Kidney (tissue), 14 donors: ENCODE data around the gene ZNF786. TPM values are rescaled to one million over a fixed set of nuclear protein-coding genes. Genes with fewer than 3 reads are reported as not detected.

ENCODE experiments used
- DNase-seq, 5 donors: peaks; one replicate each; pipeline ENCODE4 v3.0.0-alpha.2; 2013 to 2020
- FAIRE-seq: peaks from 2 replicates; lab custom pipeline; 2012; peaks lifted over from hg19 to GRCh38; lab: Jason Lieb, UNC
- H3K27ac ChIP-seq, 2 donors: one replicate each; pipeline ENCODE4 v1.7.0; 2013; ENCODE audit warnings: low read depth in 2 of 2, low read length in 2 of 2, inconsistent platforms in 1 of 2
- H3K27me3 ChIP-seq: one replicate; pipeline ENCODE4 v1.7.1; 2013; ENCODE audit warnings: low read length, inconsistent platforms; ENCODE audit not compliant: control insufficient read depth, insufficient read depth
- H3K36me3 ChIP-seq, 3 donors: one replicate each; pipeline versions ENCODE4 v1.7.0 to v1.7.1; 2013; ENCODE audit warnings: low read length in 3 of 3, control low read depth in 1 of 3, inconsistent platforms in 1 of 3; ENCODE audit not compliant: insufficient read depth in 3 of 3, control insufficient read depth in 2 of 3
- H3K4me1 ChIP-seq, 3 donors: one replicate each; pipeline versions ENCODE4 v1.7.0 to v1.7.1; 2013; ENCODE audit warnings: low read length in 3 of 3, inconsistent platforms in 1 of 3, low read depth in 1 of 3; ENCODE audit not compliant: control insufficient read depth in 2 of 3, insufficient read depth in 2 of 3
- H3K4me3 ChIP-seq, 3 donors: one replicate each; pipeline versions ENCODE4 v1.7.0 to v1.8.1; 2013; ENCODE audit warnings: low read length in 3 of 3, control low read depth in 1 of 3, inconsistent platforms in 1 of 3
- H3K9ac ChIP-seq, 3 donors: one replicate each; pipeline versions ENCODE4 v1.7.0 to v1.7.1; 2013; ENCODE audit warnings: low read length in 3 of 3, control low read depth in 1 of 3, inconsistent platforms in 1 of 3
- H3K9me3 ChIP-seq, 3 donors: one replicate each; pipeline versions ENCODE4 v1.7.0 to v1.7.1; 2013; ENCODE audit warnings: low read length in 3 of 3, control low read depth in 1 of 3, inconsistent platforms in 1 of 3; ENCODE audit not compliant: control insufficient read depth in 2 of 3, insufficient read depth in 1 of 3
- intact Hi-C: fragments of 100-400 bp; cut with DNase I; formaldehyde crosslinking; loops from one replicate; pipeline ENCODE4 v1.11.1; 2022
- polyA plus RNA-seq: library from polyadenylated mRNA; stranded (reverse); fragments of 350-450 nt; fragmentation: Illumina TruSeq; extraction: RNeasy Lipid Tissue Mini Kit (QIAGEN cat#74804); gene quantifications from one replicate; pipeline ENCODE4 v1.2.3, GENCODE V29; 2014; ENCODE audit warnings: low read depth, low replicate concordance; ENCODE audit not compliant: insufficient read depth
- total RNA-seq: library from RNA; stranded (reverse); fragmentation: NEBNext Ultra II Directional; extraction: Animal tissue kit (Norgen Biotek cat#: 25700); gene quantifications from one replicate; pipeline ENCODE4 v1.2.1, GENCODE V29; 2021
- TF ChIP-seq, protein P1 (sequence below): IDR thresholded peaks from 3 replicates; pipeline ENCODE4 v1.5.1; 2012; ENCODE audit warnings: mild to moderate bottlenecking, moderate library complexity, borderline replicate concordance; ENCODE audit not compliant: insufficient read depth; ENCODE audit errors: extremely low read depth
- donor health status: control.
- donor health status: control.
- donor health status: control.
- donor health status: control.
- donor health status: control.
- donor health status: DM: yes; HTN: yes; CAD: no.
- donor health status: Normal renal cell carcinoma (clear cell type).

ZNF786 gene
- total and polyA plus RNA-seq, 2 donors from 2014 or later: 2.6 to 8.0 TPM

DNA sequence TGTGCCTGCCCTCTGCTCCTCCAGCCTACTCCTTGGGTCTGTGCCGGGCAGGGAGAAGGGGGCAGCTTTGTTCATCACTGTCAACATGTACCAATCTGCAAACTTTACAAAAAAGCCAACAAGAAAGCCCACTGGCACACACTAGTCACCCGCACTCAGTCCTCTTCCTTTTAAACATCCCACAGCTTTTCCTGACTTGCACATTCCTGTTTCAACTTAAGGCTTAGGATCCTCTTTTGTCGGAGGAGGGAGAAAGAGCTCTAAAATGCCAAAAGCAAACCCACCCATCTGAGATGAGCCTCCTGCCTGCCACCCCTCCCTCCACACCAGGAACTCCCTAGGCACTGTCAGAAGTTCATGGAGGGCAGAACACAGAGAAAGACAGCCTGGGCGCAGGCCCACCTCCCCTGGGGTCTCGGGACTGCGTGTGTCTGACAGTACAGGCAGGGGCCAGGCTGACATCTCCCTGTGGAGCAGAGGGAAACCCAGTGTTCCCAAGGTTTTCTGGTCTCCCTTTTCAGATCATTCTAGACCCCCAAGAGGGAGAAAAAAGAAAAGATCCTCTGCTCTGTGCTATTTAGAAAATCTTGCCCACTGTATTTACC is 67.7 kb downstream of the ZNF786 start:
- DNase-seq (no peak), FAIRE-seq (no peak)
- no peaks in the 10 kb centered on the region for H3K9me3 ChIP-seq
- H3K4me1 ChIP-seq: peaks cover 0 to 6% (median 3%) of the 10 kb centered on the region in 3 donors
- no peak overlapping the region for H3K4me3 ChIP-seq
- H3K9ac ChIP-seq: no peak overlapping the region
- intact Hi-C loops: no loop called here
- no peak overlapping the region for H3K27ac ChIP-seq
- TF ChIP-seq, protein P1, sequence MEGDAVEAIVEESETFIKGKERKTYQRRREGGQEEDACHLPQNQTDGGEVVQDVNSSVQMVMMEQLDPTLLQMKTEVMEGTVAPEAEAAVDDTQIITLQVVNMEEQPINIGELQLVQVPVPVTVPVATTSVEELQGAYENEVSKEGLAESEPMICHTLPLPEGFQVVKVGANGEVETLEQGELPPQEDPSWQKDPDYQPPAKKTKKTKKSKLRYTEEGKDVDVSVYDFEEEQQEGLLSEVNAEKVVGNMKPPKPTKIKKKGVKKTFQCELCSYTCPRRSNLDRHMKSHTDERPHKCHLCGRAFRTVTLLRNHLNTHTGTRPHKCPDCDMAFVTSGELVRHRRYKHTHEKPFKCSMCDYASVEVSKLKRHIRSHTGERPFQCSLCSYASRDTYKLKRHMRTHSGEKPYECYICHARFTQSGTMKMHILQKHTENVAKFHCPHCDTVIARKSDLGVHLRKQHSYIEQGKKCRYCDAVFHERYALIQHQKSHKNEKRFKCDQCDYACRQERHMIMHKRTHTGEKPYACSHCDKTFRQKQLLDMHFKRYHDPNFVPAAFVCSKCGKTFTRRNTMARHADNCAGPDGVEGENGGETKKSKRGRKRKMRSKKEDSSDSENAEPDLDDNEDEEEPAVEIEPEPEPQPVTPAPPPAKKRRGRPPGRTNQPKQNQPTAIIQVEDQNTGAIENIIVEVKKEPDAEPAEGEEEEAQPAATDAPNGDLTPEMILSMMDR: no peak
- peaks cover 0 to 10% (median 8%) of the 10 kb centered on the region in 3 donors for H3K36me3 ChIP-seq
- H3K27me3 ChIP-seq: no peaks in the 10 kb centered on the region

DNA sequence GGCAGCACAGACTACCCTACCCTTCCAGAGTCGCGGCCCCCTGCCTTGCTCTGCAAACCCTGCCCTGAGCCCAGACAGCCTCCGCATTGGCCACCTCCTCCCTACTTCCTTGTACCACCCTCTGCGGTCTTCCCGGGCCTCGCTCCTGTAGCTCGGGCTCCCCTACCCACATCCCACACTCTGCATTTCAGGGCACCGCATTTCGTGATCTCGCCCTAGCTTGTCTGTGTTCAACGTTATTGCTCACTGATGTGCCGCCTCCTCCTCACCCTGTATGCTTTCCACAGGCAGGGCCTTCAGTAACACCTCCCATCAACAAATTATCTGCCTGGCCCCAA is 68.8 kb downstream of the ZNF786 start:
- H3K4me1 ChIP-seq: no peaks in the 10 kb centered on the region
- FAIRE-seq (no peak), DNase-seq (no peak)
- intact Hi-C loops: no loop called here
- no peak overlapping the region for H3K9ac ChIP-seq
- H3K4me3 ChIP-seq: no peak overlapping the region
- no peaks in the 10 kb centered on the region for H3K27me3 ChIP-seq
- peaks cover 0 to 11% (median 10%) of the 10 kb centered on the region in 3 donors for H3K36me3 ChIP-seq
- TF ChIP-seq, protein P1: no peak
- no peaks in the 10 kb centered on the region for H3K9me3 ChIP-seq
- H3K27ac ChIP-seq: no peak overlapping the region

GRCh38 chr7:149020483-149020882 is 70.0 kb downstream of the ZNF786 start:
- TF ChIP-seq, protein P1: no peak
- no peak overlapping the region for H3K9ac ChIP-seq
- H3K4me3 ChIP-seq: no peak overlapping the region
- H3K4me1 ChIP-seq: no peaks in the 10 kb centered on the region
- no peaks in the 10 kb centered on the region for H3K9me3 ChIP-seq
- FAIRE-seq (no peak), DNase-seq (no peak)
- H3K27me3 ChIP-seq: no peaks in the 10 kb centered on the region
- intact Hi-C loops: no loop called here
- no peak overlapping the region for H3K27ac ChIP-seq
- peaks cover 0 to 17% (median 14%) of the 10 kb centered on the region in 3 donors for H3K36me3 ChIP-seq

Other genes starting within 250 kb of the ZNF786 start
- 4.7 TPM for gene EZH2, start 206.4 kb downstream of the ZNF786 start, total RNA-seq
- gene EZH2, start 206.4 kb downstream of the ZNF786 start, polyA plus RNA-seq: 1.6 TPM
- gene PDIA4, start 62.2 kb downstream of the ZNF786 start, total RNA-seq: 159 TPM
- 69.9 TPM for gene PDIA4, start 62.2 kb downstream of the ZNF786 start, polyA plus RNA-seq
- 2.5 TPM for gene ZNF425, start 35.6 kb upstream of the ZNF786 start, total RNA-seq
- gene ZNF425, start 35.6 kb upstream of the ZNF786 start, polyA plus RNA-seq: 2.4 TPM
- 12.6 TPM for gene ZNF398, start 56.7 kb upstream of the ZNF786 start, total RNA-seq
- 3.2 TPM for gene ZNF398, start 56.7 kb upstream of the ZNF786 start, polyA plus RNA-seq
- gene ZNF282, start 104.8 kb upstream of the ZNF786 start, total RNA-seq: 24.5 TPM
- gene ZNF282, start 104.8 kb upstream of the ZNF786 start, polyA plus RNA-seq: 9.3 TPM
- 13.4 TPM for gene ZNF212, start 148.9 kb upstream of the ZNF786 start, total RNA-seq
- 7.9 TPM for gene ZNF212, start 148.9 kb upstream of the ZNF786 start, polyA plus RNA-seq
- 21.8 TPM for gene ZNF783, start 171.5 kb upstream of the ZNF786 start, total RNA-seq
- 3.6 TPM for gene ZNF783, start 171.5 kb upstream of the ZNF786 start, polyA plus RNA-seq